CD4-positive, CD25-positive, alpha-beta regulatory T cell (primary cell): ENCODE measurements around the gene RCAN2. TPM values are rescaled to one million over a fixed set of nuclear protein-coding genes. Genes with fewer than 3 reads are reported as not detected.
"Not testable (repeated sequence)": the region's sequence is repeated elsewhere in the genome, so short reads cannot be mapped to it uniquely, and the experiment has no call there.

ENCODE experiments used
- ATAC-seq, 2 donors: fragments of 150-1000 bp; cut with Tn5 transposase; one replicate each; pipeline ENCODE4 v1.10.0; 2021; ENCODE audit warnings: low read depth in 2 of 2, moderate number of reproducible peaks in 2 of 2, moderate library complexity in 1 of 2
- DNase-seq, 3 donors: peaks; one replicate each; pipeline versions ENCODE4 v3.0.0 to v3.0.0-alpha.2; 2012 to 2022; ENCODE audit warnings: mixed read lengths in 1 of 3
- H3K27ac ChIP-seq: one replicate; pipeline ENCODE4 v1.7.0; 2013; ENCODE audit warnings: mild to moderate bottlenecking, low read length; ENCODE audit not compliant: insufficient read depth, poor library complexity, severe bottlenecking
- H3K27me3 ChIP-seq: one replicate; pipeline ENCODE4 v1.7.0; 2013; ENCODE audit warnings: low read length; ENCODE audit not compliant: control insufficient read depth, insufficient read depth
- H3K36me3 ChIP-seq: one replicate; pipeline ENCODE4 v1.7.0; 2013; ENCODE audit warnings: mild to moderate bottlenecking, low read length, moderate library complexity; ENCODE audit not compliant: control insufficient read depth, insufficient read depth
- H3K4me1 ChIP-seq: 2 replicates; pipeline ENCODE4 v1.7.0; 2013; ENCODE audit warnings: mild to moderate bottlenecking, low read length; ENCODE audit not compliant: insufficient read depth, control insufficient read depth, poor library complexity, severe bottlenecking
- H3K4me3 ChIP-seq: one replicate; pipeline ENCODE4 v1.7.0; 2013; ENCODE audit warnings: low read depth, mild to moderate bottlenecking, low read length, moderate library complexity
- H3K9me3 ChIP-seq, 2 experiments: 1 replicate in 1 of 2; 2 replicates in 1 of 2; pipeline ENCODE4 v1.7.0; 2013; ENCODE audit warnings: low read length in 2 of 2, mild to moderate bottlenecking in 1 of 2, moderate library complexity in 1 of 2; ENCODE audit not compliant: control insufficient read depth in 2 of 2
- H3K27ac Mint-ChIP-seq, 3 donors: one replicate each; pipeline ENCODE4 v1.8.0; 2020 to 2022; ENCODE audit warnings: mild to moderate bottlenecking in 3 of 3, mixed read lengths in 3 of 3, moderate library complexity in 2 of 3
- H3K27me3 Mint-ChIP-seq: one replicate; pipeline ENCODE4 v1.8.0; 2022; ENCODE audit warnings: mild to moderate bottlenecking, mixed read lengths
- H3K36me3 Mint-ChIP-seq: one replicate; pipeline ENCODE4 v1.8.0; 2020; ENCODE audit warnings: mixed read lengths
- H3K4me1 Mint-ChIP-seq, 4 donors: one replicate each; pipeline ENCODE4 v1.8.0; 2020 to 2022; ENCODE audit warnings: mixed read lengths in 4 of 4, mild to moderate bottlenecking in 1 of 4
- H3K4me3 Mint-ChIP-seq, 4 donors: one replicate each; pipeline ENCODE4 v1.8.0; 2020 to 2022; ENCODE audit warnings: mild to moderate bottlenecking in 4 of 4, mixed read lengths in 4 of 4, moderate library complexity in 3 of 4
- H3K9me3 Mint-ChIP-seq, 7 donors: one replicate each; pipeline ENCODE4 v1.8.0; 2020 to 2022; ENCODE audit warnings: mixed read lengths in 7 of 7, mild to moderate bottlenecking in 3 of 7, moderate library complexity in 2 of 7
- polyA plus RNA-seq, 4 donors: library from polyadenylated mRNA; unstranded; fragments of 300-500 nt; fragmentation: Illumina TruSeq; gene quantifications; one replicate each; pipeline ENCODE4 v1.2.3, GENCODE V29; 2021
- total RNA-seq: library from RNA; stranded (reverse); gene quantifications from one replicate; pipeline ENCODE4 v1.2.3, GENCODE V29; 2022

The RCAN2 gene
- total and polyA plus RNA-seq, 5 donors from 2014 or later: 0.08 to 0.14 TPM; not detected in 3

DNA sequence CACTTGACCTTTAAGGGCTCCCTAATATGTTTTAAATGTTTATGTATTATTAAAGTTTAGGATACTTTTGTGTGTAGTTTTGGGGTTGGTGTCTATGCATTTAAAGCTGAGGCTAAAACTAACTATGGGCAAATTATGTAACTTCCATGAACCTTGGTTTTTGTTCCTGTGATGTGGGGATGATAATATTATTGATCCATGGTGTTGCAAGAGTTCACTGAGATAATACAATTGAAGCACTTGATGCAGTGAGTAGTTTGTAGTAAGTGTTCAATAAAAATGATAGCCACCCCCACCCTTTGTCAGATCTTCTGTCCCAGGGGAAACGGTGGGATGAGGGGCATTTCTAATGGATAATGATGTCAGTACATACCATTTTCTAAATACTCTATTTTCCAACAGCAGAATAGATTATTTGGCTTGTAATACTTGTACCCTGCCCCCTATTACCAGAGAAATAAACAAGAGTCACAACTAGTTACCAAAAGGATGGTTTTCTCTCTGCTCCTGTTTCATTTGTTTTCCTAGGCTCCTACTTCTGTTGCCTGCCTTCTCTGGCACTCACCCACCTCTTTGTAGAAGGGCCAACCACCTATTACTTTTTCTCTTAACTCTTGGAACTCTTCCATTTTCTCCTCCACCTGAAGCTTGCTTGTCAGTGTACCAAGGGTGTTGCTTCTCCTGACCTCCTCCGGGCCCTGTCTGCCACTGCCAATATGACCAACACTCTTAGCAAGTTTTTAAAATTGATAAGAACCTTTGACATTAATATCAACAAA is 97.9 kb downstream of the RCAN2 start:
- Mint-ChIP-seq H3K4me1 (no peaks in the 10 kb centered on the region), H3K27me3 (peaks cover 10% of the 10 kb centered on the region), H3K9me3 (peaks cover 0 to 5% (median 0%) of the 10 kb centered on the region in 7 donors), H3K27ac (no peak overlapping the region), H3K36me3 (no peaks in the 10 kb centered on the region), H3K4me3 (no peak overlapping the region)
- H3K27me3 ChIP-seq: no peaks in the 10 kb centered on the region
- no peak for DNase-seq
- H3K4me3 ChIP-seq: no peak overlapping the region
- H3K4me1 ChIP-seq: no peaks in the 10 kb centered on the region
- H3K27ac ChIP-seq: no peak overlapping the region
- no peak for ATAC-seq
- no peaks in the 10 kb centered on the region for H3K9me3 ChIP-seq
- no peaks in the 10 kb centered on the region for H3K36me3 ChIP-seq

DNA sequence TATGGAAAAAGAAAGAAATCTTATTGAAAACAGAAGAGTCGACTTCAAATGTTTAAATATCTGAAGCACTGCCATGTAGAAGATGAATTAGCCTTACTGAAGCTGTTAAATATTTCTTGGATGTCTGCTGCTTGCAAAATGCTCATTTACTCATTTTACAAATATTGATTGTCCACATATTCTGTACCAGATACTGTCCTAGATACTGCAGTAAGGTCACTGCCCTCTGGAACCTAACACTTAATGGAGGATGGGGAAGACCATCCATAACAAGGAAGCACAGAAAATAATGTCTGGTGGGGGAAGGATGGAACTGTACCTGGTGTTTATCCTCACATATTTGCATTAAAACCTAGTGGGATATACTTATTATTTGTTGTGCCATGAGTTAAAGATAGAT is 99.0 kb downstream of the RCAN2 start:
- Histone ChIP-seq H3K36me3 (no peaks in the 10 kb centered on the region), H3K27ac (no peak overlapping the region), H3K4me3 (no peak overlapping the region), H3K4me1 (no peaks in the 10 kb centered on the region), H3K9me3 (no peaks in the 10 kb centered on the region), H3K27me3 (no peaks in the 10 kb centered on the region)
- ATAC-seq (no peak), DNase-seq (no peak)
- Mint-ChIP-seq H3K9me3 (peaks cover 0 to 5% (median 0%) of the 10 kb centered on the region in 7 donors), H3K27ac (no peak overlapping the region), H3K36me3 (no peaks in the 10 kb centered on the region), H3K27me3 (peaks cover 10% of the 10 kb centered on the region), H3K4me1 (no peaks in the 10 kb centered on the region), H3K4me3 (no peak overlapping the region)

DNA sequence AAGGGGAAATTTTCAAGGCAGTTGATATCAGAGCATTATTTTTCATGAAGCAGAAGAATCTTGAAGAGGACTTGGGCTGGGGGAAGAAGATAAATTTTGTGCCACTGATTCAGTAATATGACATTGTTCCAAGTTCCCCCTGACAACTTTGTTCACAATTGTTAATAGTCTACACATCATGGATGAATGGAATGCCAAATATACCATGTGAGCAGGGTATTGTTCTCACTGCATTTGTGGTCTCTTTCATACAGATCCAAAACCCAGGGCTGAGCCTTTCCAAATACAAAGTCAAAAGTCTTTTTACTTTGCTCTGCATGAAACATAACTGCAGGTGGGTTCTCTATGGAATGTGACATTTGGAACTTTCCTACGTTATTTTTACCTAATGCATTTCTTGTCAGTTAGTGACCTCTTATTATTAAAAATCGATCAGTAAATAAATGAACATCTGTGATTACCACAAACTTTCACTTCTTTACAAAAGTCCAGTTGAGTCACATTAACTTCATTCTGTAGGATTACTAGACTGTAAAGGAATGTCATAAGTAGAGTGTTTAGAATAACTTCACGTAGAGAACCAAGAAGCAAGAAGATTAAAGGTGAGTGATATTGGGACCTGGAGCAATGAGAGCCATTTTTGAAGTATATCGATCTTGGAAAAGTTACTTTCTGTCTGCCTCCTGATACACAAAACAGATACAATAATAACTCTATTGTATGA is 100.9 kb downstream of the RCAN2 start:
- DNase-seq: no peak
- Mint-ChIP-seq H3K9me3 (peaks cover 0 to 5% (median 2%) of the 10 kb centered on the region in 7 donors), H3K27ac (no peak overlapping the region), H3K4me3 (no peak overlapping the region), H3K4me1 (no peaks in the 10 kb centered on the region), H3K36me3 (no peaks in the 10 kb centered on the region), H3K27me3 (peaks cover 10% of the 10 kb centered on the region)
- ATAC-seq: no peak
- Histone ChIP-seq H3K27ac (no peak overlapping the region), H3K36me3 (no peaks in the 10 kb centered on the region), H3K9me3 (no peaks in the 10 kb centered on the region), H3K4me3 (no peak overlapping the region), H3K27me3 (no peaks in the 10 kb centered on the region), H3K4me1 (no peaks in the 10 kb centered on the region)

DNA sequence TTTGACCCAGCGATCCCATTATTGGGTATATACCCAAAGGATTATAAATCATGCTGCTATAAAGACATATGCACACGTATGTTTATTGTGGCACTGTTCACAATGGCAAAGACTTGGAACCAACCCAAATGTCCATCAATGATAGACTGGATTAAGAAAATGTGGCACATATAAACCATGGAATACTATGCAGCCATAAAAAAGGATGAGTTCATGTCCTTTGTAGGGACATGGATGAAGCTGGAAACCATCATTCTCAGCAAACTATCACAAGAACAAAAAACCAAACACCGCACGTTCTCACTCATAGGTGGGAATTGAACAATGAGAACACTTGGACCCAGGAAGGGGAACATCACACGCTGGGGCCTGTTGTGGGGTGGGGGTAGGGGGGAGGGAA is 103.5 kb downstream of the RCAN2 start:
- not testable (repeated sequence) for H3K4me1 ChIP-seq, H3K36me3 Mint-ChIP-seq, H3K4me3 ChIP-seq, ATAC-seq, DNase-seq, H3K27ac ChIP-seq, H3K9me3 ChIP-seq, H3K27me3 ChIP-seq, H3K4me3 Mint-ChIP-seq, H3K4me1 Mint-ChIP-seq, H3K36me3 ChIP-seq, H3K27ac Mint-ChIP-seq, H3K9me3 Mint-ChIP-seq
- H3K27me3 Mint-ChIP-seq: peaks cover 17% of the 10 kb centered on the region

DNA sequence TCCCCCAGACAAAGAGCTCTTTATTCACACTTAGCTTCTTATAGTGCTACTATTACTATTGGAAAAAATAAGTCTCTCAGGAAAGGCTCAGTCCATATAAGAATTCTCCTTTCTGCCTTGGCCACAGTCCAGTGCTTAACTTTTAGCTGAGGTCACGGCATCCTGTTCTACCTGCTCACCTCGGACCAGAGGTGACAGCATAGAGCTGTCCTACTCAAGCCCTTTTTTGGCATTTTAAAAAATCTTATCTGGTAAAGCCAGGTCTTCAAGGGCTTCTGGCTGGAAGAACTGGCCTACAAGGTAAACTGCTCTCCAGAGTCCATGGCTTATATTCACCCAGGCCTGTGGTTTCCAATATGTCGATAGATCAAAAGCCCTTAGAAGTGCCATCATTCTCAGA is 109.7 kb downstream of the RCAN2 start:
- DNase-seq (no peak), ATAC-seq (no peak)
- no peak overlapping the region for H3K4me3 ChIP-seq
- no peaks in the 10 kb centered on the region for H3K27me3 ChIP-seq
- H3K4me1 ChIP-seq: no peaks in the 10 kb centered on the region
- no peaks in the 10 kb centered on the region for H3K36me3 Mint-ChIP-seq
- peaks cover 0 to 4% (median 0%) of the 10 kb centered on the region in 7 donors for H3K9me3 Mint-ChIP-seq
- no peaks in the 10 kb centered on the region for H3K9me3 ChIP-seq
- no peaks in the 10 kb centered on the region for H3K4me1 Mint-ChIP-seq
- peaks cover 8% of the 10 kb centered on the region for H3K27me3 Mint-ChIP-seq
- no peaks in the 10 kb centered on the region for H3K36me3 ChIP-seq
- no peak overlapping the region for H3K27ac ChIP-seq
- no peak overlapping the region for H3K27ac Mint-ChIP-seq
- H3K4me3 Mint-ChIP-seq: no peak overlapping the region

DNA sequence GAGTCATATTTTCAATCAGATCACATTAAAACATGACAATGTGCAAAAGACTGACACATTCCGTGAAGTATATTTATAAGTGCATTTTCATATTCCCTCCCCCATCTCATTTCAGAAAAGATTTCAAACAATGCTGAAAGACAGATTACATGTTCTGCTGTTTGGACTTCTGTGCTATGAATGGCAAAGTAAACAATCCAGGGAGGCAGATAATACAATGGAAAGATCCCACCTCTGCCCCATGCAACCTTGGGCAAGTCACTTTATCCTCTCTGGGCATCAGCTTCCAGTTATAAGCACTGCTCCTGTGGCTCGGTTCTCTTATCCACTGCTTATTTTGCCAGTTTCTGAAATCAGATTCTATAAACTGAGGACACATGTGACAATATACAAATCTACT is 110.2 kb downstream of the RCAN2 start:
- Histone ChIP-seq H3K36me3 (no peaks in the 10 kb centered on the region), H3K4me1 (no peaks in the 10 kb centered on the region), H3K9me3 (no peaks in the 10 kb centered on the region), H3K27ac (no peak overlapping the region), H3K4me3 (no peak overlapping the region), H3K27me3 (no peaks in the 10 kb centered on the region)
- Mint-ChIP-seq H3K36me3 (no peaks in the 10 kb centered on the region), H3K4me1 (no peaks in the 10 kb centered on the region), H3K4me3 (no peak overlapping the region), H3K27me3 (peaks cover 8% of the 10 kb centered on the region), H3K9me3 (peaks cover 0 to 3% (median 0%) of the 10 kb centered on the region in 7 donors), H3K27ac (no peak overlapping the region)
- DNase-seq: no peak
- no peak for ATAC-seq

DNA sequence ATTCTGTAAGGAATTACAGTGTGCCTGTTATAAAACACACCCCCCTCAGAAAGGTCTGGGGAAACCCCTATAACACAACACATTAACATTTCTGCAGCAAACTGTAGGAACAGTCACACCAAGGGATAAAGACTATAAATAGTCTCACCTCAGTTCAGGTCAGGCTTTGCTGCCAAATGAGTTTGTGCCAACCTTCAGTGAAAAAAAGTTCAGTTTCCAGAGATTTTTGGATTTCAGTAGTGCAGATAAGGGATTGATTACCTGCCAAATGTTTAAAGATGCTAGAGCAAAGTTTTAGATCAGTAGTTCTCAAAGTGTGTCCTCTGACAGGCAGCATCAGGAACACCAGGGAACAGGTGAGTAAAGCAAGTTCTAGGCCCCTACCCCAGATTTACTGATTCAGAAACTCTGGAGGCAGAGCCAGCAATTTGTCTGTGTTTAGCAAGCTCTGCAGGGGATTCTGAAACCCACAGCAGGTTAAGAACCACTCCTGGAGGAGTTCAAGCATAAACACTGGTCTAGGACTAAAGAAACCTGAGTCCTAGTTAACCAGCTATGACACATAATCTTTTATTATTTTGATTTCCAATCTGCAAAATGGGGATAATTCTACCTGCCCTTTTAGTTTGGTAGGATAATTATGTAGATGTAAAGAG is 111.0 kb downstream of the RCAN2 start:
- no peak overlapping the region for H3K27ac Mint-ChIP-seq
- Histone ChIP-seq H3K4me1 (no peaks in the 10 kb centered on the region), H3K4me3 (no peak overlapping the region), H3K27ac (no peak overlapping the region), H3K36me3 (no peaks in the 10 kb centered on the region), H3K9me3 (no peaks in the 10 kb centered on the region), H3K27me3 (no peaks in the 10 kb centered on the region)
- no peaks in the 10 kb centered on the region for H3K36me3 Mint-ChIP-seq
- H3K9me3 Mint-ChIP-seq: no peaks in the 10 kb centered on the region
- no peaks in the 10 kb centered on the region for H3K4me1 Mint-ChIP-seq
- peaks cover 8% of the 10 kb centered on the region for H3K27me3 Mint-ChIP-seq
- no peak overlapping the region for H3K4me3 Mint-ChIP-seq
- ATAC-seq (no peak), DNase-seq (no peak)
